Measurements from ENCODE around the gene CSGALNACT2.
"Not testable (repeated sequence)": the region's sequence is repeated elsewhere in the genome, so short reads cannot be mapped to it uniquely, and the experiment has no call there.

The CSGALNACT2 gene

GRCh38 chr10:43141421-43141820, 3.2 kb downstream of the CSGALNACT2 start:
- no peak for DNase-seq (ENCODE audit: low spot score)

GRCh38 chr10:43145311-43145710, 7.1 kb downstream of the CSGALNACT2 start:
- DNase-seq (ENCODE audit: low spot score): no peak

GRCh38 chr10:43145936-43146335, 7.7 kb downstream of the CSGALNACT2 start:
- DNase-seq (ENCODE audit: low spot score): not testable (repeated sequence)

- no peak for DNase-seq (ENCODE audit: low spot score)
Observed at GRCh38 chr10:43151371-43151770, 13.1 kb downstream of the CSGALNACT2 start.

GRCh38 chr10:43153901-43154300, 15.7 kb downstream of the CSGALNACT2 start:
- DNase-seq (ENCODE audit: low spot score): no peak

GRCh38 chr10:43155221-43155620, 17.0 kb downstream of the CSGALNACT2 start:
- DNase-seq (ENCODE audit: low spot score): no peak

GRCh38 chr10:43155741-43156140, 17.5 kb downstream of the CSGALNACT2 start:
- no peak for DNase-seq (ENCODE audit: low spot score)

GRCh38 chr10:43156590-43157341, 18.5 kb downstream of the CSGALNACT2 start:
- DNase-seq (ENCODE audit: low spot score): no peak

GRCh38 chr10:43158636-43159035, 20.4 kb downstream of the CSGALNACT2 start:
- DNase-seq (ENCODE audit: low spot score): no peak

GRCh38 chr10:43160046-43160920, 22.0 kb downstream of the CSGALNACT2 start:
- DNase-seq (ENCODE audit: low spot score): no peak

- no peak for DNase-seq (ENCODE audit: low spot score)
Observed at GRCh38 chr10:43160921-43161255, 22.6 kb downstream of the CSGALNACT2 start.

GRCh38 chr10:43162604-43163003, 24.4 kb downstream of the CSGALNACT2 start:
- no peak for DNase-seq (ENCODE audit: low spot score)

- no peak for DNase-seq (ENCODE audit: low spot score)
Observed at GRCh38 chr10:43166207-43166879, 28.1 kb downstream of the CSGALNACT2 start.

- no peak for DNase-seq (ENCODE audit: low spot score)
Observed at GRCh38 chr10:43166880-43167497, 28.7 kb downstream of the CSGALNACT2 start.

- DNase-seq (ENCODE audit: low spot score): no peak
Observed at GRCh38 chr10:43167498-43167889, 29.2 kb downstream of the CSGALNACT2 start.

- DNase-seq (ENCODE audit: low spot score): no peak
Observed at GRCh38 chr10:43170491-43170890, 32.2 kb downstream of the CSGALNACT2 start.

- DNase-seq (ENCODE audit: low spot score): no peak
Observed at GRCh38 chr10:43172645-43173044, 34.4 kb downstream of the CSGALNACT2 start.

GRCh38 chr10:43173120-43173519, 34.9 kb downstream of the CSGALNACT2 start:
- no peak for DNase-seq (ENCODE audit: low spot score)

GRCh38 chr10:43174969-43175368, 36.7 kb downstream of the CSGALNACT2 start:
- no peak for DNase-seq (ENCODE audit: low spot score)

- no peak for DNase-seq (ENCODE audit: low spot score)
Observed at GRCh38 chr10:43176271-43176670, 38.0 kb downstream of the CSGALNACT2 start.

GRCh38 chr10:43177595-43177994, 39.4 kb downstream of the CSGALNACT2 start:
- no peak for DNase-seq (ENCODE audit: low spot score)

GRCh38 chr10:43181146-43181545, 42.9 kb downstream of the CSGALNACT2 start:
- DNase-seq (ENCODE audit: low spot score): no peak

Data from NAMALWA (cell line).